Vagina (tissue), 2 donors: ENCODE measurements around the gene DLG2.

Experiments used
- CTCF ChIP-seq, 3 experiments: fragments of 450-650 bp in 2 of 3; fragments of 200-600 bp in 1 of 3; sonication (generic) in 1 of 3; IDR thresholded peaks; one replicate each; pipeline ENCODE4 v1.5.1; 2017 to 2019; ENCODE audit warnings: antibody characterized with exemption in 3 of 3, mild to moderate bottlenecking in 2 of 3, moderate library complexity in 2 of 3
- POLR2A ChIP-seq, 2 donors: fragments of 450-650 bp; IDR thresholded peaks; one replicate each; pipeline ENCODE4 v1.6.1; 2017; ENCODE audit warnings: antibody characterized with exemption in 2 of 2, mild to moderate bottlenecking in 2 of 2, moderate library complexity in 2 of 2
- POLR2AphosphoS5 ChIP-seq, 2 donors: sonication (generic); formaldehyde crosslinking; IDR thresholded peaks; one replicate each; pipeline ENCODE4 v1.9.0; 2017; ENCODE audit warnings: antibody characterized with exemption in 2 of 2, mild to moderate bottlenecking in 2 of 2, low read depth in 1 of 2; ENCODE audit not compliant: insufficient read depth in 1 of 2

- TF ChIP-seq CTCF (IDR thresholded peaks at IDR 0.05) (no peak), POLR2A (IDR thresholded peaks at IDR 0.05) (no peak), POLR2AphosphoS5 (IDR thresholded peaks at IDR 0.05; ENCODE audit: insufficient read depth in 1 of 2, low read depth in 1 of 2) (no peak)
Measured at GRCh38 chr11:85599083-85599482, 28.1 kb downstream of the DLG2 start.
